WTC11 (cell line): ENCODE data around the gene NFATC1. TPM values are rescaled to one million over a fixed set of nuclear protein-coding genes. Genes with fewer than 3 reads are reported as not detected.

ENCODE experiments used
- ATAC-seq: fragments of 200-7000 bp; cut with Tn5 transposase; 2 replicates; pipeline ENCODE4 v1.10.0; 2021; ENCODE audit warnings: mild to moderate bottlenecking, moderate library complexity
- CTCF ChIA-PET: fragments of 300-600 bp; sonication (Branson Sonifier 250); formaldehyde crosslinking; loops from one replicate; lab custom pipeline; 2021; ENCODE audit warnings: antibody characterized with exemption; lab: Charles Lee
- POLR2A ChIA-PET: fragments of 350-600 bp; sonication (Branson Sonifier 250); formaldehyde crosslinking; loops from one replicate; lab custom pipeline; 2021; ENCODE audit warnings: antibody characterized with exemption; lab: Charles Lee
- DNase-seq: peaks from one replicate; pipeline ENCODE4 v3.0.0; 2021; ENCODE audit warnings: low spot score
- H3K27ac Mint-ChIP-seq: 2 replicates; pipeline ENCODE4 v1.8.0; 2021; ENCODE audit warnings: mixed read lengths
- H3K27me3 Mint-ChIP-seq: 2 replicates; pipeline ENCODE4 v1.8.0; 2021; ENCODE audit warnings: low read depth, mild to moderate bottlenecking, moderate library complexity, mixed read lengths
- H3K36me3 Mint-ChIP-seq: 2 replicates; pipeline ENCODE4 v1.8.0; 2021; ENCODE audit warnings: mixed read lengths
- H3K4me1 Mint-ChIP-seq: 2 replicates; pipeline ENCODE4 v1.8.0; 2022; ENCODE audit warnings: mixed read lengths
- H3K4me3 Mint-ChIP-seq: 2 replicates; pipeline ENCODE4 v1.8.0; 2021; ENCODE audit warnings: mild to moderate bottlenecking, moderate library complexity, mixed read lengths
- H3K9me3 Mint-ChIP-seq: 2 replicates; pipeline ENCODE4 v1.8.0; 2021; ENCODE audit warnings: mixed read lengths
- CBFB ChIP-seq: sonication (generic); formaldehyde crosslinking; IDR thresholded peaks from 2 replicates; pipeline ENCODE4 v1.8.1; 2022; ENCODE audit warnings: mild to moderate bottlenecking, low read depth, missing genetic modification reagents
- MYBL2 ChIP-seq: sonication (generic); formaldehyde crosslinking; IDR thresholded peaks from 2 replicates; pipeline ENCODE4 v1.8.1; 2023; ENCODE audit warnings: mild to moderate bottlenecking, moderate library complexity, missing genetic modification reagents
- NR1H2 ChIP-seq: sonication (generic); formaldehyde crosslinking; IDR thresholded peaks from 2 replicates; pipeline ENCODE4 v1.9.0; 2021; ENCODE audit warnings: mild to moderate bottlenecking, moderate library complexity, missing genetic modification reagents
- NR3C1 ChIP-seq: sonication (generic); formaldehyde crosslinking; conservative IDR thresholded peaks from 2 replicates; pipeline ENCODE4 v1.8.1; 2023; ENCODE audit warnings: low read depth, mild to moderate bottlenecking, missing genetic modification reagents
- OVOL2 ChIP-seq: fragments of 250-450 bp; sonication (Bioruptor Pico); IDR thresholded peaks from 2 replicates; pipeline ENCODE4 v1.9.0; 2021; ENCODE audit warnings: mild to moderate bottlenecking, borderline replicate concordance
- RORB ChIP-seq: fragments of 250-450 bp; sonication (Bioruptor Pico); IDR thresholded peaks from 2 replicates; pipeline ENCODE4 v1.9.0; 2021; ENCODE audit warnings: mild to moderate bottlenecking
- SOX15 ChIP-seq: fragments of 250-450 bp; sonication (Bioruptor Pico); IDR thresholded peaks from 2 replicates; pipeline ENCODE4 v1.9.0; 2021; ENCODE audit warnings: mild to moderate bottlenecking
- TEAD4 ChIP-seq: sonication (generic); formaldehyde crosslinking; IDR thresholded peaks from 2 replicates; pipeline ENCODE4 v1.8.0; 2022; ENCODE audit warnings: mild to moderate bottlenecking, missing genetic modification reagents
- TP53 ChIP-seq: sonication (generic); formaldehyde crosslinking; IDR thresholded peaks from 2 replicates; pipeline ENCODE4 v1.8.1; 2023; ENCODE audit warnings: mild to moderate bottlenecking, missing genetic modification reagents
- ZNF219 ChIP-seq: sonication (generic); formaldehyde crosslinking; IDR thresholded peaks from 2 replicates; pipeline ENCODE4 v1.8.0; 2023; ENCODE audit warnings: missing genetic modification reagents, mild to moderate bottlenecking, borderline replicate concordance
- ZNF317 ChIP-seq: sonication (generic); formaldehyde crosslinking; IDR thresholded peaks from 2 replicates; pipeline ENCODE4 v1.8.1; 2023; ENCODE audit warnings: low read depth, mild to moderate bottlenecking, moderate library complexity, missing genetic modification reagents, borderline replicate concordance
- ZNF416 ChIP-seq: fragments of 250-450 bp; sonication (Bioruptor Pico); IDR thresholded peaks from 2 replicates; pipeline ENCODE4 v1.9.0; 2021; ENCODE audit warnings: mild to moderate bottlenecking, inconsistent platforms
- ZNF671 ChIP-seq: fragments of 250-450 bp; sonication (Bioruptor Pico); IDR thresholded peaks from 2 replicates; pipeline ENCODE4 v1.8.0; 2021; ENCODE audit warnings: mild to moderate bottlenecking
- total RNA-seq: library from RNA; stranded (reverse); gene quantifications from 3 replicates; pipeline ENCODE4 v1.2.3, GENCODE V29; 2021
- TF ChIP-seq, protein P1 (sequence below): sonication (generic); formaldehyde crosslinking; IDR thresholded peaks from 2 replicates; pipeline ENCODE4 v1.8.0; 2023; ENCODE audit warnings: mild to moderate bottlenecking, missing genetic modification reagents
- TF ChIP-seq, protein P2 (sequence below): sonication (generic); formaldehyde crosslinking; IDR thresholded peaks from 2 replicates; pipeline ENCODE4 v1.8.1; 2022; ENCODE audit warnings: low read depth, missing genetic modification reagents, borderline replicate concordance
- TF ChIP-seq, protein P3 (sequence below): sonication (generic); formaldehyde crosslinking; IDR thresholded peaks from 2 replicates; pipeline ENCODE4 v1.8.1; 2023; ENCODE audit warnings: mild to moderate bottlenecking, missing genetic modification reagents
- TF ChIP-seq, protein P4 (sequence below): fragments of 250-450 bp; sonication (Bioruptor Pico); IDR thresholded peaks from 2 replicates; pipeline ENCODE4 v1.9.0; 2021; ENCODE audit warnings: moderate library complexity, mild to moderate bottlenecking, inconsistent platforms, borderline replicate concordance

NFATC1 gene
- total RNA-seq, 1 experiment from 2014 or later = 20.2 TPM

DNA sequence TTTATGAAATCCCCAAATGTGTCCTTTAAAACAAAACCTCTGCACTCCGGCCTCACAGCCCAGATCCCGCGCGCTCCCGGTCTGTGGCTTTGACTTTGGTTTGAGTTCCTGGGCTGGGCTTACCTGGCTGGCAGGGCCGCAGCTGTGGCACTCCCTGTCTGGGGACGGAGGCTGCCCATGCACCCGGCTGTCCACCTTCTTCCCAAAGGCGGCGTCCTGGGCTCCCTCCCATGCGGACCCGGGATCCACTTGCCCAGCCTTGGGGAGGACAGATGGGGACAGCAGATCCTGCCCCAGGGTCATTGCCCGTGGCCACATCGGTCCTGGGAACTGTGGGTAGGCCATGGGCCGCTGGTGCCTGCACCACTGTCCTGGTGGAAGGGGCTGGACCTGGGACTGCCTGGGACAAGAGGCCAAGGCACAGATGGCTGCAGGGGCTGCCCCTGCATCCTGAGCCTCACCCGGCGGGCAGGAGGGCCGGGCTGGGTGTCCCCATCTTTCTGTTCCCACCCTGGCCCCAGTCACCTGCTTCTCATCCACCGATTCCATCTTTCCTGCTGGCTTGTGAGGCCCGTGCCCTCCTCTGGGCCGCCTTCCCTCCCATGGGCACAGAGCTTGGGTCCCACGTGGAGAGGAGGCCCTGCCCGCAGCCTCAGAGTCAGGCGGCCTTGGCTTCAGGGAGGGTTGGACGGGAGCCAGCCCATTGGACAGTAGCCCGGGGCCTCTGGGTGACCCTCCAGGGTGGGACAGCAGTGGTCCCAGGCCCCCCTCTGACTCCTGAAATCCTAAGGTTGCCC, 27.7 kb downstream of the NFATC1 start (continued):
- TF ChIP-seq, protein P1, sequence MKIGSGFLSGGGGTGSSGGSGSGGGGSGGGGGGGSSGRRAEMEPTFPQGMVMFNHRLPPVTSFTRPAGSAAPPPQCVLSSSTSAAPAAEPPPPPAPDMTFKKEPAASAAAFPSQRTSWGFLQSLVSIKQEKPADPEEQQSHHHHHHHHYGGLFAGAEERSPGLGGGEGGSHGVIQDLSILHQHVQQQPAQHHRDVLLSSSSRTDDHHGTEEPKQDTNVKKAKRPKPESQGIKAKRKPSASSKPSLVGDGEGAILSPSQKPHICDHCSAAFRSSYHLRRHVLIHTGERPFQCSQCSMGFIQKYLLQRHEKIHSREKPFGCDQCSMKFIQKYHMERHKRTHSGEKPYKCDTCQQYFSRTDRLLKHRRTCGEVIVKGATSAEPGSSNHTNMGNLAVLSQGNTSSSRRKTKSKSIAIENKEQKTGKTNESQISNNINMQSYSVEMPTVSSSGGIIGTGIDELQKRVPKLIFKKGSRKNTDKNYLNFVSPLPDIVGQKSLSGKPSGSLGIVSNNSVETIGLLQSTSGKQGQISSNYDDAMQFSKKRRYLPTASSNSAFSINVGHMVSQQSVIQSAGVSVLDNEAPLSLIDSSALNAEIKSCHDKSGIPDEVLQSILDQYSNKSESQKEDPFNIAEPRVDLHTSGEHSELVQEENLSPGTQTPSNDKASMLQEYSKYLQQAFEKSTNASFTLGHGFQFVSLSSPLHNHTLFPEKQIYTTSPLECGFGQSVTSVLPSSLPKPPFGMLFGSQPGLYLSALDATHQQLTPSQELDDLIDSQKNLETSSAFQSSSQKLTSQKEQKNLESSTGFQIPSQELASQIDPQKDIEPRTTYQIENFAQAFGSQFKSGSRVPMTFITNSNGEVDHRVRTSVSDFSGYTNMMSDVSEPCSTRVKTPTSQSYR (CRISPR knock-in tag) = no peak
- TF ChIP-seq OVOL2 (CRISPR knock-in tag) = no peak
- no peak for TF ChIP-seq NR3C1 (CRISPR knock-in tag)
- no peak for TF ChIP-seq MYBL2 (CRISPR knock-in tag)
- TF ChIP-seq, protein P2, sequence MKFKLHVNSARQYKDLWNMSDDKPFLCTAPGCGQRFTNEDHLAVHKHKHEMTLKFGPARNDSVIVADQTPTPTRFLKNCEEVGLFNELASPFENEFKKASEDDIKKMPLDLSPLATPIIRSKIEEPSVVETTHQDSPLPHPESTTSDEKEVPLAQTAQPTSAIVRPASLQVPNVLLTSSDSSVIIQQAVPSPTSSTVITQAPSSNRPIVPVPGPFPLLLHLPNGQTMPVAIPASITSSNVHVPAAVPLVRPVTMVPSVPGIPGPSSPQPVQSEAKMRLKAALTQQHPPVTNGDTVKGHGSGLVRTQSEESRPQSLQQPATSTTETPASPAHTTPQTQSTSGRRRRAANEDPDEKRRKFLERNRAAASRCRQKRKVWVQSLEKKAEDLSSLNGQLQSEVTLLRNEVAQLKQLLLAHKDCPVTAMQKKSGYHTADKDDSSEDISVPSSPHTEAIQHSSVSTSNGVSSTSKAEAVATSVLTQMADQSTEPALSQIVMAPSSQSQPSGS (CRISPR knock-in tag) = no peak

DNA sequence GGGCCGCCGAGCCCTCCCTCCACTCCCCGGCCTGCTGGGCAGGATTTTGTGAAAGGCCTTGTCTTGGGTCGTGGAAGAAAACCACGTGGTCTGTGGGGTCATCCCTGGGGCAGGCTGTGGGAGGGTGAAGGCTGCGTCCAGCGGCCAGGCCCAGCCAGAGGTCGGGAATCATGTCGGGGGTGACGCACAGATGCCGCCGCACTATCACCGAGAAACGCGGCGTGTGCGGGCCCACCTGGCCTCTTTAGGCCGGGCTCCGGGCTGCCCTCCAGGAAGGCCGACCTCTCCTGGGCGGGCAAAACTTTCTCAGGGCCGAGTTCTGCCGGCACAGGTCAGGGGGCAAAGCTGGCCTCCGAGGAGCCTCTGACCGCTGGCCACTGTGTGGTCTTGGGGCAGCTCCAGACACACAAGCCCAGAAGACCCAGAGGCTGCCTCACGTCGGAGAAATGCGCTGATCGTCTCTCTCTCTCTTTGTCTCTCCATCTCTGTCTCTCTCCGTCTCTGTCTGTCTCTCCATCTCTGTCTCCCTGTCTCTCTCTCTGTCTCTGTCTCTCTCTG, 28.4 kb downstream of the NFATC1 start:
- Mint-ChIP-seq H3K4me1 (peaks cover 12% of the 10 kb centered on the region), H3K27ac (no peak overlapping the region; the same call in 1 of the 2 replicates), H3K27me3 (no peaks in the 10 kb centered on the region; the same call in 1 of the 2 replicates), H3K36me3 (peaks cover 4% of the 10 kb centered on the region), H3K4me3 (no peak overlapping the region), H3K9me3 (no peaks in the 10 kb centered on the region)
- no peak for TF ChIP-seq TP53 (CRISPR knock-in tag)
- TF ChIP-seq, protein P3, sequence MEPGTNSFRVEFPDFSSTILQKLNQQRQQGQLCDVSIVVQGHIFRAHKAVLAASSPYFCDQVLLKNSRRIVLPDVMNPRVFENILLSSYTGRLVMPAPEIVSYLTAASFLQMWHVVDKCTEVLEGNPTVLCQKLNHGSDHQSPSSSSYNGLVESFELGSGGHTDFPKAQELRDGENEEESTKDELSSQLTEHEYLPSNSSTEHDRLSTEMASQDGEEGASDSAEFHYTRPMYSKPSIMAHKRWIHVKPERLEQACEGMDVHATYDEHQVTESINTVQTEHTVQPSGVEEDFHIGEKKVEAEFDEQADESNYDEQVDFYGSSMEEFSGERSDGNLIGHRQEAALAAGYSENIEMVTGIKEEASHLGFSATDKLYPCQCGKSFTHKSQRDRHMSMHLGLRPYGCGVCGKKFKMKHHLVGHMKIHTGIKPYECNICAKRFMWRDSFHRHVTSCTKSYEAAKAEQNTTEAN = no peak
- TF ChIP-seq ZNF671 (CRISPR knock-in tag) = no peak
- no peak for TF ChIP-seq ZNF219
- TF ChIP-seq ZNF416 (CRISPR knock-in tag) = no peak
- TF ChIP-seq TEAD4 (CRISPR knock-in tag) = no peak
- no peak for TF ChIP-seq NR3C1 (CRISPR knock-in tag)
- no peak for TF ChIP-seq ZNF317 (CRISPR knock-in tag)
- no peak for TF ChIP-seq NR1H2 (CRISPR knock-in tag)
- TF ChIP-seq, protein P4, sequence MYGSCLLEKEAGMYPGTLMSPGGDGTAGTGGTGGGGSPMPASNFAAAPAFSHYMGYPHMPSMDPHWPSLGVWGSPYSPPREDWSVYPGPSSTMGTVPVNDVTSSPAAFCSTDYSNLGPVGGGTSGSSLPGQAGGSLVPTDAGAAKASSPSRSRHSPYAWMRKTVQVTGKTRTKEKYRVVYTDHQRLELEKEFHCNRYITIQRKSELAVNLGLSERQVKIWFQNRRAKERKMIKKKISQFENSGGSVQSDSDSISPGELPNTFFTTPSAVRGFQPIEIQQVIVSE (CRISPR knock-in tag) = no peak
- no peak for TF ChIP-seq CBFB (CRISPR knock-in tag)
- no peak for TF ChIP-seq SOX15
- no peak for TF ChIP-seq RORB (CRISPR knock-in tag)
- ATAC-seq (no peak), DNase-seq (no peak)
- CTCF ChIA-PET = no interaction called here
- POLR2A ChIA-PET = no interaction called here
